Peyer's patch (tissue), 4 donors: ENCODE results near the gene MEN1.

Source experiments
- CTCF ChIP-seq, 6 experiments: fragments of 450-650 bp in 4 of 6; fragments of 200-600 bp in 2 of 6; sonication (generic) in 1 of 6; IDR thresholded peaks; one replicate each; pipeline ENCODE4 v1.5.1; 2017 to 2019; ENCODE audit warnings: antibody characterized with exemption in 6 of 6, mild to moderate bottlenecking in 3 of 6, moderate library complexity in 1 of 6
- POLR2A ChIP-seq, 2 donors: fragments of 450-650 bp; IDR thresholded peaks; one replicate each; pipeline ENCODE4 v1.5.1; 2017; ENCODE audit warnings: antibody characterized with exemption in 2 of 2, mild to moderate bottlenecking in 2 of 2, moderate library complexity in 2 of 2

GRCh38 chr11:64839335-64839734 lies 29.0 kb upstream of the MEN1 start:
- TF ChIP-seq CTCF (IDR thresholded peaks at IDR 0.05) (no peak), POLR2A (IDR thresholded peaks at IDR 0.05) (no peak)
